HepG2 (cell line): ENCODE results near the gene SLC16A3. TPM values are rescaled to one million over a fixed set of nuclear protein-coding genes. Genes with fewer than 3 reads are reported as not detected.

Source experiments
- AGO2 ChIP-seq: fragments of 200-400 bp; formaldehyde crosslinking; optimal IDR thresholded peaks from 2 replicates; pipeline ENCODE3; 2017; ENCODE audit warnings: mild to moderate bottlenecking, low read depth, low read length, moderate library complexity
- ATRX ChIP-seq: sonication (generic); formaldehyde crosslinking; IDR thresholded peaks from 2 replicates; pipeline ENCODE4 v1.4.0; 2020; ENCODE audit warnings: missing genetic modification reagents, borderline replicate concordance
- BCL6 ChIP-seq: IDR thresholded peaks from 2 replicates; pipeline ENCODE4 v1.6.1; 2016; ENCODE audit warnings: missing genetic modification reagents, missing compliant biosample characterization
- DNMT3B ChIP-seq: conservative IDR thresholded peaks from 2 replicates; pipeline ENCODE4 v1.6.1; 2016; ENCODE audit warnings: missing biosample characterization, control low read depth
- FLYWCH1 ChIP-seq: sonication (generic); formaldehyde crosslinking; IDR thresholded peaks from 2 replicates; pipeline ENCODE4 v1.8.1; 2023; ENCODE audit warnings: mild to moderate bottlenecking, missing genetic modification reagents
- FUBP1 ChIP-seq: sonication (generic); formaldehyde crosslinking; IDR thresholded peaks from 2 replicates; pipeline ENCODE4 v1.5.1; 2020; ENCODE audit warnings: missing genetic modification reagents, mild to moderate bottlenecking, borderline replicate concordance
- KLF6 ChIP-seq: IDR thresholded peaks from 2 replicates; pipeline ENCODE4 v1.8.0; 2016; ENCODE audit warnings: missing biosample characterization, missing genetic modification reagents
- PITX1 ChIP-seq: sonication (generic); formaldehyde crosslinking; IDR thresholded peaks from 2 replicates; pipeline ENCODE4 v1.5.1; 2020; ENCODE audit warnings: mild to moderate bottlenecking, missing genetic modification reagents
- SIN3A ChIP-seq: IDR thresholded peaks from 2 replicates; pipeline ENCODE4 v1.6.1; 2011; ENCODE audit warnings: low read depth, mild to moderate bottlenecking, control low read depth, low read length, borderline replicate concordance
- ZBTB40 ChIP-seq, 2 experiments: fragments of 450-650 bp in 1 of 2; sonication (generic) in 1 of 2; formaldehyde crosslinking in 1 of 2; IDR thresholded peaks; 2 replicates each; pipeline versions ENCODE4 v1.6.1 to v1.8.0; 2016 to 2022; ENCODE audit warnings: antibody characterized with exemption in 1 of 2, mild to moderate bottlenecking in 1 of 2, missing genetic modification reagents in 1 of 2
- ZFP36L2 ChIP-seq: sonication (generic); formaldehyde crosslinking; IDR thresholded peaks from 2 replicates; pipeline ENCODE4 v1.4.0; 2020; ENCODE audit warnings: missing genetic modification reagents
- ZNF660 ChIP-seq: sonication (generic); formaldehyde crosslinking; IDR thresholded peaks from 2 replicates; pipeline ENCODE4 v1.5.1; 2020; ENCODE audit warnings: mild to moderate bottlenecking, low read depth, missing genetic modification reagents, borderline replicate concordance
- ZNF746 ChIP-seq: sonication (generic); formaldehyde crosslinking; IDR thresholded peaks from 2 replicates; pipeline ENCODE4 v1.8.0; 2022; ENCODE audit warnings: mild to moderate bottlenecking, missing genetic modification reagents
- ZNF878 ChIP-seq: sonication (generic); formaldehyde crosslinking; IDR thresholded peaks from 2 replicates; pipeline ENCODE4 v1.8.1; 2023; ENCODE audit warnings: mild to moderate bottlenecking, missing genetic modification reagents, moderate library complexity
- ZSCAN9 ChIP-seq: IDR thresholded peaks from 2 replicates; pipeline ENCODE4 v1.6.1; 2016; ENCODE audit warnings: borderline replicate concordance
- polyA plus RNA-seq, 8 experiments: library from polyadenylated mRNA; depleted of rRNA in 3 of 8; stranded (reverse) in 7 of 8; unstranded in 1 of 8; fragments of >200 nt; fragmentation: Illumina TruSeq in 4 of 8; extraction: Trizol in 4 of 8; gene quantifications; 2 replicates each; pipeline versions ENCODE4 v1.2.1 to v1.2.3, GENCODE V29; 2011 to 2016; ENCODE audit warnings: low read depth in 4 of 8, missing spikeins in 1 of 8, mixed read lengths in 1 of 8; ENCODE audit not compliant: insufficient read depth in 1 of 8
- total RNA-seq, 5 experiments: library from RNA; depleted of rRNA; stranded (reverse); fragments of >200 nt; fragmentation: Illumina TruSeq; extraction: Trizol; gene quantifications; 2 replicates each; pipeline ENCODE4 v1.2.3, GENCODE V29; 2016; ENCODE audit warnings: low read depth in 1 of 5
- TF ChIP-seq, protein P1 (sequence below): sonication (generic); formaldehyde crosslinking; conservative IDR thresholded peaks from 2 replicates; pipeline ENCODE4 v1.4.0; 2020; ENCODE audit warnings: missing genetic modification reagents

SLC16A3 gene
- total and polyA plus RNA-seq, 2 of the 13 experiments (the other 11 are each of a cell fraction or from before 2014, with no cell fraction given): 242 to 349 TPM

- no peak for TF ChIP-seq ZNF878 (CRISPR knock-in tag)
- TF ChIP-seq, protein P1, sequence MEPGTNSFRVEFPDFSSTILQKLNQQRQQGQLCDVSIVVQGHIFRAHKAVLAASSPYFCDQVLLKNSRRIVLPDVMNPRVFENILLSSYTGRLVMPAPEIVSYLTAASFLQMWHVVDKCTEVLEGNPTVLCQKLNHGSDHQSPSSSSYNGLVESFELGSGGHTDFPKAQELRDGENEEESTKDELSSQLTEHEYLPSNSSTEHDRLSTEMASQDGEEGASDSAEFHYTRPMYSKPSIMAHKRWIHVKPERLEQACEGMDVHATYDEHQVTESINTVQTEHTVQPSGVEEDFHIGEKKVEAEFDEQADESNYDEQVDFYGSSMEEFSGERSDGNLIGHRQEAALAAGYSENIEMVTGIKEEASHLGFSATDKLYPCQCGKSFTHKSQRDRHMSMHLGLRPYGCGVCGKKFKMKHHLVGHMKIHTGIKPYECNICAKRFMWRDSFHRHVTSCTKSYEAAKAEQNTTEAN: no peak; the same call in 1 of the 2 replicates
- TF ChIP-seq DNMT3B (CRISPR knock-in tag): no peak
- TF ChIP-seq ZBTB40 (IDR thresholded peaks at IDR 0.05): no peak
- peak; percentile 59; the same call in 1 of the 2 replicates for TF ChIP-seq ZBTB40 (CRISPR knock-in tag; IDR thresholded peaks at IDR 0.05)
- TF ChIP-seq KLF6 (CRISPR knock-in tag): peak; percentile 63; the same call in 1 of the 2 replicates
- TF ChIP-seq ZNF660 (CRISPR knock-in tag): no peak
- peak; percentile 29; the same call in 1 of the 2 replicates for TF ChIP-seq BCL6 (CRISPR knock-in tag)
- TF ChIP-seq ZSCAN9: no peak; the same call in 1 of the 2 replicates
- TF ChIP-seq ATRX (CRISPR knock-in tag): no peak
- no peak for TF ChIP-seq AGO2
- no peak for TF ChIP-seq FUBP1 (CRISPR knock-in tag)
- TF ChIP-seq ZNF746: peak; percentile 41; the same call in 1 of the 2 replicates
- no peak for TF ChIP-seq ZFP36L2
- TF ChIP-seq SIN3A: peak; percentile 96
- TF ChIP-seq PITX1 (CRISPR knock-in tag): no peak
- TF ChIP-seq FLYWCH1 (CRISPR knock-in tag): peak; percentile 78; the same call in 1 of the 2 replicates
These were observed 16.3 kb upstream of the SLC16A3 start, which contains the start of gene CCDC57 (continued) for GRCh38 chr17:82212331-82213250.
